DOHH2 (cell line): ENCODE data around the gene CEL.

ENCODE experiments used
- H3F3A ChIP-seq: fragments of 200-600 bp; sonication (generic), shearing (Covaris generic); 2 replicates; pipeline ENCODE4 v1.6.0; 2016; ENCODE audit warnings: antibody characterized with exemption, mild to moderate bottlenecking; ENCODE audit not compliant: control insufficient read depth, insufficient read depth
- H3K27ac ChIP-seq: fragments of 200-600 bp; sonication (generic); 2 replicates; pipeline ENCODE4 v1.5.1; 2014; ENCODE audit warnings: low read depth, mild to moderate bottlenecking, low read length, moderate library complexity
- H3K27me3 ChIP-seq: fragments of 200-600 bp; sonication (generic); 2 replicates; pipeline ENCODE4 v1.6.1; 2014; ENCODE audit warnings: mild to moderate bottlenecking, low read length, mixed read lengths; ENCODE audit not compliant: control insufficient read depth
- H3K36me3 ChIP-seq: fragments of 200-600 bp; sonication (generic); 2 replicates; pipeline ENCODE4 v1.6.1; 2014; ENCODE audit warnings: mild to moderate bottlenecking, low read length, moderate library complexity, mixed read lengths; ENCODE audit not compliant: control insufficient read depth
- H3K4me1 ChIP-seq: fragments of 200-600 bp; sonication (generic); 2 replicates; pipeline ENCODE4 v1.6.1; 2014; ENCODE audit warnings: mild to moderate bottlenecking, low read length, mixed read lengths; ENCODE audit not compliant: control insufficient read depth
- H3K4me2 ChIP-seq: fragments of 200-600 bp; sonication (generic); 2 replicates; pipeline ENCODE4 v1.6.0; 2014; ENCODE audit warnings: mild to moderate bottlenecking, low read length, moderate library complexity
- H3K4me3 ChIP-seq: fragments of 200-600 bp; sonication (generic); 2 replicates; pipeline ENCODE4 v1.5.1; 2014; ENCODE audit warnings: mild to moderate bottlenecking, low read length, mixed read lengths
- H3K79me2 ChIP-seq: fragments of 200-600 bp; sonication (generic); 2 replicates; pipeline ENCODE4 v1.6.1; 2014; ENCODE audit warnings: mild to moderate bottlenecking, low read length, mixed read lengths; ENCODE audit not compliant: control insufficient read depth
- H3K9me2 ChIP-seq: fragments of 200-600 bp; sonication (generic); replicated peaks from 2 replicates; pipeline ENCODE4 v1.6.1; 2014; ENCODE audit warnings: mild to moderate bottlenecking, low read length, mixed read lengths; ENCODE audit not compliant: control insufficient read depth
- H3K9me3 ChIP-seq: fragments of 200-600 bp; sonication (generic); 2 replicates; pipeline ENCODE4 v1.6.1; 2014; ENCODE audit warnings: antibody characterized with exemption, low read length, mixed read lengths; ENCODE audit not compliant: control insufficient read depth, insufficient read depth
- H4K20me1 ChIP-seq: fragments of 200-600 bp; sonication (generic); 2 replicates; pipeline ENCODE4 v1.6.0; 2014; ENCODE audit warnings: low read depth, mild to moderate bottlenecking, antibody characterized with exemption, low read length, moderate library complexity; ENCODE audit not compliant: control insufficient read depth, insufficient read depth
- CTCF ChIP-seq: fragments of 200-600 bp; sonication (generic); IDR thresholded peaks from one replicate; pipeline ENCODE4 v1.5.1; 2014; ENCODE audit warnings: antibody characterized with exemption, mild to moderate bottlenecking, low read depth, low read length; ENCODE audit not compliant: poor library complexity, severe bottlenecking
- EZH2phosphoT487 ChIP-seq: fragments of 200-600 bp; sonication (generic); IDR thresholded peaks from 2 replicates; pipeline ENCODE4 v1.6.1; 2017; ENCODE audit warnings: borderline replicate concordance, mild to moderate bottlenecking, antibody characterized with exemption, low read length, moderate library complexity, mixed read lengths

The CEL gene

GRCh38 chr9:133098104-133098754 lies 36.4 kb downstream of the CEL start:
- Histone ChIP-seq H3K4me3 (no peak overlapping the region), H3K9me3 (no peaks in the 10 kb centered on the region), H3K36me3 (peaks cover 64% of the 10 kb centered on the region), H3F3A (no peaks in the 10 kb centered on the region), H3K27ac (no peak overlapping the region), H3K9me2 (no peaks in the 10 kb centered on the region), H3K79me2 (no peaks in the 10 kb centered on the region), H3K27me3 (no peaks in the 10 kb centered on the region), H3K4me2 (no peak overlapping the region), H3K4me1 (no peaks in the 10 kb centered on the region), H4K20me1 (no peaks in the 10 kb centered on the region)
- no peak for TF ChIP-seq CTCF
- TF ChIP-seq EZH2phosphoT487, result no peak

GRCh38 chr9:133098871-133099270 lies 37.1 kb downstream of the CEL start:
- H3F3A ChIP-seq, result no peaks in the 10 kb centered on the region
- H3K4me3 ChIP-seq, result no peak overlapping the region
- no peak overlapping the region for H3K4me2 ChIP-seq
- no peaks in the 10 kb centered on the region for H3K9me2 ChIP-seq
- H3K4me1 ChIP-seq, result no peaks in the 10 kb centered on the region
- H3K27me3 ChIP-seq, result no peaks in the 10 kb centered on the region
- H3K27ac ChIP-seq, result no peak overlapping the region
- H3K79me2 ChIP-seq, result no peaks in the 10 kb centered on the region
- no peaks in the 10 kb centered on the region for H4K20me1 ChIP-seq
- no peaks in the 10 kb centered on the region for H3K9me3 ChIP-seq
- TF ChIP-seq CTCF, result no peak
- no peak for TF ChIP-seq EZH2phosphoT487
- H3K36me3 ChIP-seq, result peaks cover 71% of the 10 kb centered on the region

- TF ChIP-seq EZH2phosphoT487 (no peak), CTCF (no peak)
- Histone ChIP-seq H4K20me1 (no peaks in the 10 kb centered on the region), H3K9me2 (no peaks in the 10 kb centered on the region), H3K27me3 (no peaks in the 10 kb centered on the region), H3K9me3 (no peaks in the 10 kb centered on the region), H3K4me3 (no peak overlapping the region), H3K4me1 (no peaks in the 10 kb centered on the region), H3F3A (no peaks in the 10 kb centered on the region), H3K4me2 (no peak overlapping the region), H3K27ac (no peak overlapping the region), H3K36me3 (peaks cover 75% of the 10 kb centered on the region), H3K79me2 (no peaks in the 10 kb centered on the region)
These were observed 38.1 kb downstream of the CEL start for GRCh38 chr9:133099726-133100505.
